ENCODE data around the gene GRM7.

Gene GRM7

GRCh38 chr3:7504886-7505775 lies 644.2 kb downstream of the GRM7 start:
- DNase-seq (ENCODE audit: low spot score): no peak

GRCh38 chr3:7506606-7507180 lies 645.8 kb downstream of the GRM7 start:
- DNase-seq (ENCODE audit: low spot score): no peak

DNA sequence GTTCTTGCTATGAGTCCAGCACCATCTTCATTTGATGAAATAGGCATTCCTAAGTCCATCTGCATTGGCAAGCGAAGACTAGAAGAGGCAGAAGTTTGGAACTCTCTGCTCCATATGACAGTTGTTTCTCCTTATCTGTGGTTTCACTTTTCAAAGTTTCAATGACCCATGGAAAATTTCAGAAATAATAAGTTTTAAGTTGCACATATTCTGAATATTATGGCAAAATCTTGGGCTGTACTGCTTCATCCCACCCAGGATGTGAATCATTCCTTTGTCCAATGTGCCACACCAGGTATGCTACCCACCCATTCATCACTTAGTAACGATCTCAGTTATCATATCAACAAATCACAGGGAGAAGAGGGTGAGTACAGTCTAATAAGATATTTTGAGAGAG lies 647.9 kb downstream of the GRM7 start:
- no peak for DNase-seq (ENCODE audit: low spot score)

- no peak for DNase-seq (ENCODE audit: low spot score)
These were observed 651.1 kb downstream of the GRM7 start for GRCh38 chr3:7512048-7512447.

- DNase-seq (ENCODE audit: low spot score): no peak
These were observed 657.1 kb downstream of the GRM7 start for GRCh38 chr3:7518026-7518425.

GRCh38 chr3:7518456-7518855 lies 657.5 kb downstream of the GRM7 start:
- no peak for DNase-seq (ENCODE audit: low spot score)

DNA sequence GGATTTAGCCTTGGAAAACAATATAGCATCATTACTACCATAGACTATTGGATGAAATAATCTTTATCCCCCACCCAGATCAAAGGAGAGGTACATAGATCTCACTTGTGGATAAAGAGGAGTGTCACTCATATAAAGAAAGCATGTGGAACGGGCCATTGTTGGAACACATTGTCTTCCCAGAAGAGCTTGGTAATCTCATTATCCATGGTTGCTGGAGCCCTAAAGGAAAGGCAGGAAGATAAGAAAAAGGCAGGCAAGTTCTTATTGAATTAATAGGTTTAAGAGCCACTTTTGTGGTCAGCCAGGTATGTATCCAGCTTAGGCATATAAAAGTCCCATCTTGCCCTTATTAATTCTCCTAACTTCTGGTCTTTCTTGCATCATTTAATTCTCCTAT lies 659.1 kb downstream of the GRM7 start:
- no peak for DNase-seq (ENCODE audit: low spot score)

GRCh38 chr3:7520593-7520992 lies 659.7 kb downstream of the GRM7 start:
- no peak for DNase-seq (ENCODE audit: low spot score)

GRCh38 chr3:7536510-7536909 lies 675.6 kb downstream of the GRM7 start:
- no peak for DNase-seq (ENCODE audit: low spot score)

DNA sequence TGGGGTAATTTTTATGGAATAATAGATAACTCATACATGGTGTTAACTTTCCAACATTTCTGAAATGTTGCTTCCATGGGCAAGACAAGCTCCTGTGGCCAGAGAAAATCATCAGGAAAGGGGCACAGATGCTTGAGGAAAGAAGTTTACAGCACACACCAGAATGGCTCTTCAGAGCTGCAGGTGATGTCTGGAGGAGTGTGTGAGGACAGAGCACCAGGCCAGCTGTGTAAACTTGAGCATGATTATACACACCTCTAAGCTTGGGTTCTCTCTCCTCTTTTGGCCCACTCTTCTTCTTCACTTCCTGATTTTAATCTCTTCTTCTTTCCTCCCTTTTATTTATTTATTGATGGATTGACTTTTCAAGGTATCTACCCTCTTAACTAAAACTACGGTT lies 676.0 kb downstream of the GRM7 start:
- no peak for DNase-seq (ENCODE audit: low spot score)

GRCh38 chr3:7543294-7543880 lies 682.5 kb downstream of the GRM7 start:
- no peak for DNase-seq (ENCODE audit: low spot score)

- DNase-seq (ENCODE audit: low spot score): no peak
These were observed 684.4 kb downstream of the GRM7 start for GRCh38 chr3:7545334-7545733.

DNA sequence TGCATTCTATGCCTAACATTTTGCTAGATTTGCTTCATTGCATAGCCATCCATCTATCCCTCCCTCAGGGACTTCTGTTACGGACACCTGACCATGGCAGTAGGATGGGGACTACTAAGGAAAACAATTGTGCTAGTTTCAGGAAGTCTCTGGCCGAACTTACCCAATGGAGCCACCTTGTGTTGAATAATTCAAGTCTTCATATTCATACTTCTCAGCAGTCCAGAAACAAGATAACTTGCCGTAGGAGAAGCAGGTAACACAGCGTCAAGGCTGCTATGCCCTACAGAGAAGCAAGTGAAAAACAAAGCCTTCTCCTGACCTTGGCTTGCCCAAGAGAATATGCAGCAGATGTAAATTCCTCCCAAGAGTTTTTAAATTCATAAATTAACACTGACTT lies 685.3 kb downstream of the GRM7 start:
- DNase-seq (ENCODE audit: low spot score): no peak

- no peak for DNase-seq (ENCODE audit: low spot score)
These were observed 686.9 kb downstream of the GRM7 start for GRCh38 chr3:7547826-7548225.

GRCh38 chr3:7562892-7563291 lies 702.0 kb downstream of the GRM7 start:
- no peak for DNase-seq (ENCODE audit: low spot score)

DNA sequence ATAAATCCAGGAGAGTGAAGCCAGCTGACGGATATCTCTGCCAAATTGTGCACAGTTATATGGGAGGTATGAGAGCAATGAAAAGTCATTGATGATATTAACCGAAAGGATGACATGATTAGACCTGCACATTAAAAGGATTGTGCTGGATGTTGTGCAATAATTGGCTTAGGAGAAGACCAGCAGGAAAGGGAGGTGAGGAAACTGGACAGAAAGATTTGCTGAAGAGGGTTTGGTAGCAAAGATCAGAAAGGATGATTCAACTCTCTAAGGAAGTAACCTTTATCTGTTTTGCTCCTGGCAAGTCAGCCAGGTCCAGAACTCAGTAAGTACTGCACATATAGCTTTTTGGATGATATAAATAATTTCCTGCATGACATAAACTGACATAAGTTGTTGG lies 704.7 kb downstream of the GRM7 start:
- no peak for DNase-seq (ENCODE audit: low spot score)

DNA sequence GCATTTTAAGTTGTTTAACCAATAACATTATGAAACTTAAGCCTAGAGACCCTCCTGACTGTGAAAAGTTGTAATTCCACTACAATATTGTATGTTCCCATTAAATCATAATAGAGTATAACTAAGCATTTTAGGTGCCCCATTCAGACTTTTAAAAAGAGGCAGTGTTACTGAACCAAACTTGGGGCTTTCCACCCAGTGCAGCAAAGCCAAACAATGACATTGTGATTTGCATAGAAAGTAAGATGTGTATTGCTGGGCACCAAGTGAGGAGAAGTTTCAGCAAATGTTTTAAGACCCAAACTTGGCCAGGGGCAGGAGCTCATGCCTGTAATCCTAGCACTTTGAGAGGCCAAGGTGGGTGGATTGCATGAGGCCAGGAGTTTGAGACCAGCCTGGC lies 706.2 kb downstream of the GRM7 start:
- DNase-seq (ENCODE audit: low spot score): no peak

DNA sequence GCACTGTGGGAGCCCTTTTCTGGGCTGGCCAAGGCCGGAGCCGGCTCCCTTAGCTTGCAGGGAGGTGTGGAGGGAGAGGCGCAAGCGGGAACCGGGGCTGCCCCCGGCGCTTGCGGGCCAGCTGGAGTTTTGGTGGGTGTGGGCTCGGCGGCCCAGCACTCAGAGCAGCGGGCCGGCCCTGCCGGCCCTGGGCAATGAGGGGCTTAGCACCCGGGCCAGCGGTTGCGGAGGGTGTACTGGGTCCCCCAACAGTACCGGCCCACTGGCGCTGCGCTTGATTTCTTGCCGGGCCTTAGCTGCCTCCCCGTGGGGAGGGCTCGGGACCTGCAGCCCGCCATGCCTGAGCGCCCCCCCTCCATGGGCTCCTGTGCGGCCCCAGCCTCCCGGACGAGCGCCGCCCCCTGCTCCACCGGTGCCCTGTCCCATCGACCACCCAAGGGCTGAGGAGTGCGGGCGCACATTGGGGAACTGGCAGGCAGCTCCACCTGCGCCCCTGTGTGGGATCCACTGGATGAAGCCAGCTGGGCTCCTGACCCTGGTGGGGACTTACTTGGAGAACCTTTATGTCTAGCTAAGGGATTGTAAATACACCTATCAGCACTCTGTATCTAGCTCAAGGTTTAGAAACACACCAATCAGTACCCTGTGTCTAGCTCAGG lies 707.7 kb downstream of the GRM7 start:
- DNase-seq (ENCODE audit: low spot score): no peak

DNA sequence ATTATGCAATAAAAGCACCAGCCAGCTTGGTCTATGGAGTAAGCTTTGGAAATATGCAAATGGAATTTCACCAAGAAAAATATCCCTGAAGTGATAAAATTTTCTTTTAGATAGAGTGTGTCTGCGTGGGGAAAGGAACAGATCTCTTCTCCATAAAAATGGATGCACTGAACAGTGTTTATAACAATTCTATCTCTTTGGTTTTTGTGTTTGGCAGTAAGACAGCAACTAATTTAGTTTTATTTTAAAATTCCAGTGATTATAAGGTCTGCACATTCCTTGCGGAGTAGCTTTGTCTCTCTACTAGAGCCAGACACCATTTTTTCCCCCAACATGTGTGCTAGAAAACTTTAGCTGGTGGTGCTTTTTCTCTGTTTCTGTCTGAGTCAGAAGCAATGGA lies 712.4 kb downstream of the GRM7 start:
- DNase-seq (ENCODE audit: low spot score): no peak

DNA sequence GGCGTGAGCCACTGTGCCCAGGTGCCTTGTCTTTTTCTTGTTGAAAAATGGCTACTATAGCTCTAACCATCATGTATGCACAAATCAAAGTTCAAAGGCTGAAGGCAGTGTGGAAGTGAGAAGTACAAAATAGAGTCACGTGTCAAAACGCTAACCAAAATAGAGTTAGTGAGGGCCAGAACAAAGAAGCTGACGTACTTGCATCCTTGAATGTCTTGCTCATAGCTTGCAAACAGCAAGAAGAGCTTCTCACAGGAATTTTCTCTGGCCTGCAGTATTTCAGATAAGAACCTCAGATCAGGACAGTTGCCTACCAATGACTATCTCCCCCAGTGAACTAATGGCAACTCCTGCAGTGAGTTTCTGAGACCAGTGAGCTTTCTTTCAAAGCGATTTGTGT lies 713.5 kb downstream of the GRM7 start:
- no peak for DNase-seq (ENCODE audit: low spot score)

DNA sequence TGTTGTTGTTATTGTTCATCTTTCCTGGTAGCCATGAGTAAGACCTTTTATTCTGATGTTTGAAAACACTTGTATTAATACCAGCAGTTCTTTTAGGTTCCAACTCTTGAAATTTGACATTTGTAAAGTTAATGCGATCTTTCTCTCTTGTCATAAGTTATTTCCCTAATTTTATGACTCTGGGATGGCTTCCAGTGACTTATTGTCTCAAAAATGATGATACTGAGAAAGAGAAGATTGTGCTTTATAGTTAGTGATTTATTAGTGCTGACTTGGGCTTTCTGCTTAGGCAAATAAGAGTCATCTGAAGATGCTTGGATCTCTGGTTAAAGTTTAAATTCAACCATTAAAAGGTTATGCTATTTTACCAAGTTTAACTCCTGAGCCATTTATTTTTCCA lies 715.2 kb downstream of the GRM7 start:
- no peak for DNase-seq (ENCODE audit: low spot score)

- DNase-seq (ENCODE audit: low spot score): no peak
These were observed 715.6 kb downstream of the GRM7 start for GRCh38 chr3:7576506-7576905.

GRCh38 chr3:7577513-7577912 lies 716.6 kb downstream of the GRM7 start:
- DNase-seq (ENCODE audit: low spot score): no peak
